ENCODE measurements around the gene ATG101.

Gene ATG101

GRCh38 chr12:52079576-52080402 is 10.0 kb downstream of the ATG101 start, which contains the start of gene SMIM41 (continued):
- TF ChIP-seq ZFP30 (CRISPR knock-in tag; IDR thresholded peaks at IDR 0.05) (no peak), ESRRG (CRISPR knock-in tag; IDR thresholded peaks at IDR 0.05) (no peak), TCF4 (CRISPR knock-in tag; IDR thresholded peaks at IDR 0.05; ENCODE audit: borderline replicate concordance) (no peak), POU6F1 (CRISPR knock-in tag; IDR thresholded peaks at IDR 0.05; ENCODE audit: borderline replicate concordance, low read depth) (no peak), OSR1 (CRISPR knock-in tag; IDR thresholded peaks at IDR 0.05) (no peak), ISL1 (CRISPR knock-in tag; IDR thresholded peaks at IDR 0.05) (no peak), ZFP3 (CRISPR knock-in tag; IDR thresholded peaks at IDR 0.05) (no peak), ZC3H10 (CRISPR knock-in tag; IDR thresholded peaks at IDR 0.05) (no peak), GLIS3 (CRISPR knock-in tag; IDR thresholded peaks at IDR 0.05) (no peak)

GRCh38 chr12:52080403-52081251 is 10.8 kb downstream of the ATG101 start:
- no peak for ATAC-seq
- TF ChIP-seq ZNF70 (CRISPR knock-in tag; IDR thresholded peaks at IDR 0.05) (no peak), ESRRG (CRISPR knock-in tag; IDR thresholded peaks at IDR 0.05) (no peak), TOX (CRISPR knock-in tag; IDR thresholded peaks at IDR 0.05; ENCODE audit: borderline replicate concordance) (no peak), ZNF8 (CRISPR knock-in tag; IDR thresholded peaks at IDR 0.05) (no peak), TSHZ2 (CRISPR knock-in tag; IDR thresholded peaks at IDR 0.05) (no peak), PATZ1 (CRISPR knock-in tag; IDR thresholded peaks at IDR 0.05; ENCODE audit: borderline replicate concordance) (no peak), RARB (CRISPR knock-in tag; IDR thresholded peaks at IDR 0.05) (no peak), CREB5 (CRISPR knock-in tag; IDR thresholded peaks at IDR 0.05; ENCODE audit: low read depth) (no peak), POU6F1 (CRISPR knock-in tag; IDR thresholded peaks at IDR 0.05; ENCODE audit: borderline replicate concordance, low read depth) (no peak)

GRCh38 chr12:52081263-52081733 is 11.5 kb downstream of the ATG101 start:
- no peak for ATAC-seq
- TF ChIP-seq TSHZ2 (CRISPR knock-in tag; IDR thresholded peaks at IDR 0.05) = no peak
- no peak for TF ChIP-seq ESRRG (CRISPR knock-in tag; IDR thresholded peaks at IDR 0.05)
- no peak for TF ChIP-seq CSDC2 (CRISPR knock-in tag; IDR thresholded peaks at IDR 0.05)
- no peak for TF ChIP-seq RARB (CRISPR knock-in tag; IDR thresholded peaks at IDR 0.05)
- no peak for TF ChIP-seq ZFP3 (CRISPR knock-in tag; IDR thresholded peaks at IDR 0.05)
- TF ChIP-seq ZFP30 (CRISPR knock-in tag; IDR thresholded peaks at IDR 0.05) = no peak
- no peak for TF ChIP-seq CREB5 (CRISPR knock-in tag; IDR thresholded peaks at IDR 0.05; ENCODE audit: low read depth)
- TF ChIP-seq PATZ1 (CRISPR knock-in tag; IDR thresholded peaks at IDR 0.05; ENCODE audit: borderline replicate concordance) = no peak
- no peak for TF ChIP-seq OSR1 (CRISPR knock-in tag; IDR thresholded peaks at IDR 0.05)
- TF ChIP-seq ZNF8 (CRISPR knock-in tag; IDR thresholded peaks at IDR 0.05) = no peak
- TF ChIP-seq TOX (CRISPR knock-in tag; IDR thresholded peaks at IDR 0.05; ENCODE audit: borderline replicate concordance) = no peak
- TF ChIP-seq GLIS3 (CRISPR knock-in tag; IDR thresholded peaks at IDR 0.05) = no peak
